Measurements from ENCODE around the gene CYP4X1. TPM values are rescaled to one million over a fixed set of nuclear protein-coding genes. Genes with fewer than 3 reads are reported as not detected.

The CYP4X1 gene
- total RNA-seq, 6 experiments from 2014 or later, result not detected

DNA sequence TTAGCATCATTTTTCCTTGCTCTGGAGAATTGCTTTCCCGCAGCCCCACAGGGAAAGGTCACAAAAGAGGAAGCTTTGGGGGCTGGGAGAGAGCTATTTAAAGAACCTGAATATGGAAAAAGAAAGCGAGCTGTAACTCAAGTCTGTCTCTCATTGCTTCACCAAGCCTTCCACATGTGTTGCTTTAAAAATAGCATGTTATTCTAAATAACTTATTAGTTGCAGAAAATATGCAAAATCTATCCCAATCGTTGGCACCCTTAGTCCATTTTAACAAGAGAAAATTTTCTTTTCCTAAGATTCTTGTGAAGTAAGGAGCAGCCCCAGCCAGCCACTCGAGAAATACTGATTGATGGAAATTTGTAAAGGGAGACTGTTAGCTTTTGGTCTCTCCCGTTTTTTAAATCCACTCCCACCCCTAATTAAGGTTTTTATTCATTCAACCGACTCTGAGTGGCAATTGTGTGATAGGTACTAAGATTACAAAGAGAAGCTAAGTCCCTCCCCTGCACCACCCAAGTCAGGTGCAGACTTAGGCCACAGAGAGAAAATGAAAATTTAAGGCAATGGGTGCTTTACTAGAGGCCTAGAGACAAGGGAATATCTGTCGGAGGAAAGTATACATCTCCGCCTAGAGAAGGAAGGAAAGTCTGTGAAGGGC is 802 bp downstream of the CYP4X1 start:
- no peak for TF ChIP-seq CTCF (IDR thresholded peaks at IDR 0.05)
- Mint-ChIP-seq H3K27me3 (ENCODE audit: insufficient read depth) (no peaks in the 10 kb centered on the region; the same call in 1 of the 2 replicates), H3K4me1 (ENCODE audit: low read depth) (no peaks in the 10 kb centered on the region), H3K4me3 (no peak overlapping the region), H3K27ac (no peak overlapping the region), H3K9me3 (peaks cover 35% of the 10 kb centered on the region), H3K36me3 (ENCODE audit: low read depth) (no peaks in the 10 kb centered on the region)
- no peak for DNase-seq

DNA sequence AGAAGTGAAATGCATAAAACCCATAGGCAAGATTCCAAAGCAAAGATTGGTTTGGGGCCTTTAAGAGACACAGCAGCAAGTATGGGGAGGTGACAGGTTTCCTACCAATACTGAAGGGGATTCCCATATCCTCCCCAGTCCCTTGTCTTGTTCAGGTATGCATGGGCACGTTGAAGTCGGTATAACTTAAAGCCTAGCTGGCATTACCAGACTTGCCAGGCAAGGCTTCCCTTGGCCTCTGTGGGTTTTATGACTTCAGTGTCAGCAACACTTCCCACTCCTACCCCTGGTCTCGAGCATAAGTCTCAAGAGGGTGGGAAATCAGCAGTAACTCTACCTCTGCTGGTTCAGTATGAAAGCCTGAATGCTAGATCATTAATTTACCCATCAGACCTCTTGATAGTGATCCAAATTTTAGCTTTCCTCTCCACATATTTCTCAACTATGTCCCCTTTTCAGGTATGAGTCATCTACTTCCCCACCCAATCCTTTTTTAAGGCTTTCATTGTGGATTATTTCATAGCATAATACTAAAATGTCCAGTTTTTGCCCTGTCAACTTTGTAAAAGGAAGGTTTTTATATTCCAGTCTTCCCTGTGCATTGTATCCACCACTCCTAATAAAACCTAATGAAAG is 6.8 kb downstream of the CYP4X1 start:
- Mint-ChIP-seq H3K4me1 (ENCODE audit: low read depth) (no peaks in the 10 kb centered on the region), H3K27ac (no peak overlapping the region), H3K4me3 (no peak overlapping the region), H3K9me3 (peaks cover 40% of the 10 kb centered on the region), H3K27me3 (ENCODE audit: insufficient read depth) (no peaks in the 10 kb centered on the region; the same call in 1 of the 2 replicates), H3K36me3 (ENCODE audit: low read depth) (no peaks in the 10 kb centered on the region)
- TF ChIP-seq CTCF (IDR thresholded peaks at IDR 0.05), result no peak
- no peak for DNase-seq

GRCh38 chr1:47031059-47031458 is 7.6 kb downstream of the CYP4X1 start:
- DNase-seq, result no peak
- Mint-ChIP-seq H3K9me3 (peaks cover 45% of the 10 kb centered on the region), H3K27me3 (ENCODE audit: insufficient read depth) (no peaks in the 10 kb centered on the region), H3K27ac (no peak overlapping the region), H3K36me3 (ENCODE audit: low read depth) (no peaks in the 10 kb centered on the region), H3K4me3 (no peak overlapping the region), H3K4me1 (ENCODE audit: low read depth) (no peaks in the 10 kb centered on the region)
- no peak for TF ChIP-seq CTCF (IDR thresholded peaks at IDR 0.05)

GRCh38 chr1:47031585-47031984 is 8.1 kb downstream of the CYP4X1 start:
- H3K4me1 Mint-ChIP-seq (ENCODE audit: low read depth), result no peaks in the 10 kb centered on the region
- no peak for TF ChIP-seq CTCF (IDR thresholded peaks at IDR 0.05)
- H3K9me3 Mint-ChIP-seq, result peaks cover 45% of the 10 kb centered on the region
- H3K27ac Mint-ChIP-seq, result no peak overlapping the region
- no peaks in the 10 kb centered on the region for H3K27me3 Mint-ChIP-seq (ENCODE audit: insufficient read depth)
- DNase-seq, result no peak
- H3K36me3 Mint-ChIP-seq (ENCODE audit: low read depth), result no peaks in the 10 kb centered on the region
- H3K4me3 Mint-ChIP-seq, result no peak overlapping the region

DNA sequence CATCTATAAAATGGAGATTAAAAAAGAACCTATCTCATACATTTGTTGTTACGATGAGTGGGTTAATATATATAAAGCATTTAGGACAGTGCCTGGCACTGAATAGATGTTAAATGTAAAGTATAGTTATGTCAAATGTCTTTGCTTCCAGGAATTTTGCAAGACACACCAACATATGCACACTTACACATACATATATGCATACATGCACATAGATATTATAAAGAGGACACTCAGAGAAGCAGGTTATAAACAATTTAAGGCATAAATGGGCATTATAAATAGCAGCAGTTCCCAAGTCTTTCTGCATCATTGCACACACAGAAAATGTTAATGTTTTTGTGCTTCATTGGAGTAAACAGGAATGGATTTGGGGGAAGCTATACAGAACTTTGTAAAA is 13.3 kb downstream of the CYP4X1 start:
- H3K27me3 Mint-ChIP-seq (ENCODE audit: insufficient read depth), result no peaks in the 10 kb centered on the region
- H3K36me3 Mint-ChIP-seq (ENCODE audit: low read depth), result no peaks in the 10 kb centered on the region
- no peak for TF ChIP-seq CTCF (IDR thresholded peaks at IDR 0.05)
- DNase-seq, result no peak
- H3K27ac Mint-ChIP-seq, result no peak overlapping the region
- H3K4me3 Mint-ChIP-seq, result no peak overlapping the region
- no peaks in the 10 kb centered on the region for H3K4me1 Mint-ChIP-seq (ENCODE audit: low read depth)
- peaks cover 37% of the 10 kb centered on the region for H3K9me3 Mint-ChIP-seq

Data from HFFc6 (cell line).